ENCODE results near the gene U2AF2.

- no peak for TF ChIP-seq EZH2 (IDR thresholded peaks at IDR 0.05; ENCODE audit: low read depth, unreplicated experiment)
- TF ChIP-seq, protein P1, sequence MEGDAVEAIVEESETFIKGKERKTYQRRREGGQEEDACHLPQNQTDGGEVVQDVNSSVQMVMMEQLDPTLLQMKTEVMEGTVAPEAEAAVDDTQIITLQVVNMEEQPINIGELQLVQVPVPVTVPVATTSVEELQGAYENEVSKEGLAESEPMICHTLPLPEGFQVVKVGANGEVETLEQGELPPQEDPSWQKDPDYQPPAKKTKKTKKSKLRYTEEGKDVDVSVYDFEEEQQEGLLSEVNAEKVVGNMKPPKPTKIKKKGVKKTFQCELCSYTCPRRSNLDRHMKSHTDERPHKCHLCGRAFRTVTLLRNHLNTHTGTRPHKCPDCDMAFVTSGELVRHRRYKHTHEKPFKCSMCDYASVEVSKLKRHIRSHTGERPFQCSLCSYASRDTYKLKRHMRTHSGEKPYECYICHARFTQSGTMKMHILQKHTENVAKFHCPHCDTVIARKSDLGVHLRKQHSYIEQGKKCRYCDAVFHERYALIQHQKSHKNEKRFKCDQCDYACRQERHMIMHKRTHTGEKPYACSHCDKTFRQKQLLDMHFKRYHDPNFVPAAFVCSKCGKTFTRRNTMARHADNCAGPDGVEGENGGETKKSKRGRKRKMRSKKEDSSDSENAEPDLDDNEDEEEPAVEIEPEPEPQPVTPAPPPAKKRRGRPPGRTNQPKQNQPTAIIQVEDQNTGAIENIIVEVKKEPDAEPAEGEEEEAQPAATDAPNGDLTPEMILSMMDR (conservative IDR thresholded peaks at IDR 0.05; ENCODE audit: low read depth in 2 of 2): no peak
- no peak for TF ChIP-seq REST (IDR thresholded peaks at IDR 0.05; ENCODE audit: unreplicated experiment)
- TF ChIP-seq EZH2phosphoT487 (IDR thresholded peaks at IDR 0.05; ENCODE audit: unreplicated experiment): no peak
- no peak for TF ChIP-seq ZNF114 (CRISPR knock-in tag; IDR thresholded peaks at IDR 0.05)
- TF ChIP-seq POLR2AphosphoS5 (IDR thresholded peaks at IDR 0.05; ENCODE audit: low read depth): no peak
- TF ChIP-seq JUNB (IDR thresholded peaks at IDR 0.05; ENCODE audit: unreplicated experiment): no peak
- no peak for TF ChIP-seq ETS1 (IDR thresholded peaks at IDR 0.05)
- no peak for TF ChIP-seq NANOG (IDR thresholded peaks at IDR 0.05; ENCODE audit: borderline replicate concordance)
- no peak for TF ChIP-seq CREB1 (CRISPR knock-in tag; IDR thresholded peaks at IDR 0.05; ENCODE audit: low read depth)
- TF ChIP-seq, protein P2, sequence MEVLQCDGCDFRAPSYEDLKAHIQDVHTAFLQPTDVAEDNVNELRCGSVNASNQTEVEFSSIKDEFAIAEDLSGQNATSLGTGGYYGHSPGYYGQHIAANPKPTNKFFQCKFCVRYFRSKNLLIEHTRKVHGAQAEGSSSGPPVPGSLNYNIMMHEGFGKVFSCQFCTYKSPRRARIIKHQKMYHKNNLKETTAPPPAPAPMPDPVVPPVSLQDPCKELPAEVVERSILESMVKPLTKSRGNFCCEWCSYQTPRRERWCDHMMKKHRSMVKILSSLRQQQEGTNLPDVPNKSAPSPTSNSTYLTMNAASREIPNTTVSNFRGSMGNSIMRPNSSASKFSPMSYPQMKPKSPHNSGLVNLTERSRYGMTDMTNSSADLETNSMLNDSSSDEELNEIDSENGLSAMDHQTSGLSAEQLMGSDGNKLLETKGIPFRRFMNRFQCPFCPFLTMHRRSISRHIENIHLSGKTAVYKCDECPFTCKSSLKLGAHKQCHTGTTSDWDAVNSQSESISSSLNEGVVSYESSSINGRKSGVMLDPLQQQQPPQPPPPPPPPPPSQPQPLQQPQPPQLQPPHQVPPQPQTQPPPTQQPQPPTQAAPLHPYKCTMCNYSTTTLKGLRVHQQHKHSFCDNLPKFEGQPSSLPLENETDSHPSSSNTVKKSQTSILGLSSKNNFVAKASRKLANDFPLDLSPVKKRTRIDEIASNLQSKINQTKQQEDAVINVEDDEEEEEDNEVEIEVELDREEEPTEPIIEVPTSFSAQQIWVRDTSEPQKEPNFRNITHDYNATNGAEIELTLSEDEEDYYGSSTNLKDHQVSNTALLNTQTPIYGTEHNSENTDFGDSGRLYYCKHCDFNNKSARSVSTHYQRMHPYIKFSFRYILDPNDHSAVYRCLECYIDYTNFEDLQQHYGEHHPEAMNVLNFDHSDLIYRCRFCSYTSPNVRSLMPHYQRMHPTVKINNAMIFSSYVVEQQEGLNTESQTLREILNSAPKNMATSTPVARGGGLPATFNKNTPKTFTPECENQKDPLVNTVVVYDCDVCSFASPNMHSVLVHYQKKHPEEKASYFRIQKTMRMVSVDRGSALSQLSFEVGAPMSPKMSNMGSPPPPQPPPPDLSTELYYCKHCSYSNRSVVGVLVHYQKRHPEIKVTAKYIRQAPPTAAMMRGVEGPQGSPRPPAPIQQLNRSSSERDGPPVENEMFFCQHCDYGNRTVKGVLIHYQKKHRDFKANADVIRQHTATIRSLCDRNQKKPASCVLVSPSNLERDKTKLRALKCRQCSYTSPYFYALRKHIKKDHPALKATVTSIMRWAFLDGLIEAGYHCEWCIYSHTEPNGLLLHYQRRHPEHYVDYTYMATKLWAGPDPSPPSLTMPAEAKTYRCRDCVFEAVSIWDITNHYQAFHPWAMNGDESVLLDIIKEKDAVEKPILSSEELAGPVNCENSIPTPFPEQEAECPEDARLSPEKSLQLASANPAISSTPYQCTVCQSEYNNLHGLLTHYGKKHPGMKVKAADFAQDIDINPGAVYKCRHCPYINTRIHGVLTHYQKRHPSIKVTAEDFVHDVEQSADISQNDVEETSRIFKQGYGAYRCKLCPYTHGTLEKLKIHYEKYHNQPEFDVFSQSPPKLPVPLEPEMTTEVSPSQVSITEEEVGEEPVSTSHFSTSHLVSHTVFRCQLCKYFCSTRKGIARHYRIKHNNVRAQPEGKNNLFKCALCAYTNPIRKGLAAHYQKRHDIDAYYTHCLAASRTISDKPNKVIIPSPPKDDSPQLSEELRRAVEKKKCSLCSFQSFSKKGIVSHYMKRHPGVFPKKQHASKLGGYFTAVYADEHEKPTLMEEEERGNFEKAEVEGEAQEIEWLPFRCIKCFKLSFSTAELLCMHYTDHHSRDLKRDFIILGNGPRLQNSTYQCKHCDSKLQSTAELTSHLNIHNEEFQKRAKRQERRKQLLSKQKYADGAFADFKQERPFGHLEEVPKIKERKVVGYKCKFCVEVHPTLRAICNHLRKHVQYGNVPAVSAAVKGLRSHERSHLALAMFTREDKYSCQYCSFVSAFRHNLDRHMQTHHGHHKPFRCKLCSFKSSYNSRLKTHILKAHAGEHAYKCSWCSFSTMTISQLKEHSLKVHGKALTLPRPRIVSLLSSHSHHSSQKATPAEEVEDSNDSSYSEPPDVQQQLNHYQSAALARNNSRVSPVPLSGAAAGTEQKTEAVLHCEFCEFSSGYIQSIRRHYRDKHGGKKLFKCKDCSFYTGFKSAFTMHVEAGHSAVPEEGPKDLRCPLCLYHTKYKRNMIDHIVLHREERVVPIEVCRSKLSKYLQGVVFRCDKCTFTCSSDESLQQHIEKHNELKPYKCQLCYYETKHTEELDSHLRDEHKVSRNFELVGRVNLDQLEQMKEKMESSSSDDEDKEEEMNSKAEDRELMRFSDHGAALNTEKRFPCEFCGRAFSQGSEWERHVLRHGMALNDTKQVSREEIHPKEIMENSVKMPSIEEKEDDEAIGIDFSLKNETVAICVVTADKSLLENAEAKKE (CRISPR knock-in tag; IDR thresholded peaks at IDR 0.05): no peak
- TF ChIP-seq ZNF331 (CRISPR knock-in tag; IDR thresholded peaks at IDR 0.05; ENCODE audit: low read depth): no peak
- no peak for TF ChIP-seq STAT1 (IDR thresholded peaks at IDR 0.05; ENCODE audit: unreplicated experiment)
Observed at GRCh38 chr19:55705972-55706371, 51.1 kb downstream of the U2AF2 start.

All from GM23338 (cell line).